HG03558 (cell line): ENCODE measurements around the gene RASA2.

Experiments used
- ATAC-seq: cut with Tn5 transposase; IDR thresholded peaks from one replicate; pipeline ENCODE4 v1.9.1; 2021; ENCODE audit warnings: moderate number of reproducible peaks; ENCODE audit not compliant: unreplicated experiment; ENCODE audit errors: extremely low read depth

The RASA2 gene

GRCh38 chr3:141629976-141630375, 143.1 kb downstream of the RASA2 start:
- no peak for ATAC-seq

GRCh38 chr3:141632779-141633374, 146.1 kb downstream of the RASA2 start:
- no peak for ATAC-seq

GRCh38 chr3:141642215-141642614, 155.4 kb downstream of the RASA2 start:
- no peak for ATAC-seq

- ATAC-seq: no peak
Measured at GRCh38 chr3:141643391-141643790, 156.6 kb downstream of the RASA2 start.

- no peak for ATAC-seq
Measured at GRCh38 chr3:141643796-141644195, 157.0 kb downstream of the RASA2 start.

DNA sequence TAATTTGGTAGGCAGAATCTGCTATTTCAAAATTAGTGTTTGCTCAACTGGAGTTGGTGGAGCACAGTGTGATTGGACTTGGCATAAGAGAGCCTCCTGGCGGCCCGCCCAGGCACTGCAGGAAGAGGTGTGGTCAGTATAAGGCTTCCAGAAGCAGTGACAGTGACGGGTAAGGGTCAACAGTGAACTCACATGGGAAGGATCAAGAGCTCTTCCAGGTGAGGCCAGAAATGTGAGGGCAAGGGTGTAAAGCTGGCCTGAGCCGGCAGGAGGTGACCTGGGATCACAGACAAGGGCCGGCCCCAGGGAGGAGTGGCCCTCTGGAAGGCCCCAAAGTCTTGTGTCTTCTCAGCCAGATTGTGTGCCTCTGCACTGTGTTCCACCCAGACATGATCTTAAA, 158.1 kb downstream of the RASA2 start:
- no peak for ATAC-seq

- ATAC-seq: no peak
Measured at GRCh38 chr3:141646760-141647561, 160.1 kb downstream of the RASA2 start.

DNA sequence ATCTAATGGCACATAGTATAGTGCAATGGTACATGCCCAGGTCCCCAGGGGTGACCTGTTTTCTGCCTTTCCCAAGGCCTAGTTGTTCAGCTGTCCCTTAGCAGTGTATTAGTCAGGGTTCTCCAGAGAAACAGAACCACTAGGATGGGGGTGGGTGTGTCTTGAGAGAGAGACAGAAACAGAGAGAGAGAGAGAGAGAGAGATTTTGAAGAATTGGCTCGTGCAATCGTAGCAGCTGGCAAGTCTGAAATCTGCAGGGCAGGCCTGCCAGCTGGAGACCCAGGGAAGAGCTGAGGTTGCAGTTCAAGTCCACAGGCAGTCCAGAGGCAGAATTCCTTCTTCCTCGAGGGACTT, 160.7 kb downstream of the RASA2 start:
- no peak for ATAC-seq

DNA sequence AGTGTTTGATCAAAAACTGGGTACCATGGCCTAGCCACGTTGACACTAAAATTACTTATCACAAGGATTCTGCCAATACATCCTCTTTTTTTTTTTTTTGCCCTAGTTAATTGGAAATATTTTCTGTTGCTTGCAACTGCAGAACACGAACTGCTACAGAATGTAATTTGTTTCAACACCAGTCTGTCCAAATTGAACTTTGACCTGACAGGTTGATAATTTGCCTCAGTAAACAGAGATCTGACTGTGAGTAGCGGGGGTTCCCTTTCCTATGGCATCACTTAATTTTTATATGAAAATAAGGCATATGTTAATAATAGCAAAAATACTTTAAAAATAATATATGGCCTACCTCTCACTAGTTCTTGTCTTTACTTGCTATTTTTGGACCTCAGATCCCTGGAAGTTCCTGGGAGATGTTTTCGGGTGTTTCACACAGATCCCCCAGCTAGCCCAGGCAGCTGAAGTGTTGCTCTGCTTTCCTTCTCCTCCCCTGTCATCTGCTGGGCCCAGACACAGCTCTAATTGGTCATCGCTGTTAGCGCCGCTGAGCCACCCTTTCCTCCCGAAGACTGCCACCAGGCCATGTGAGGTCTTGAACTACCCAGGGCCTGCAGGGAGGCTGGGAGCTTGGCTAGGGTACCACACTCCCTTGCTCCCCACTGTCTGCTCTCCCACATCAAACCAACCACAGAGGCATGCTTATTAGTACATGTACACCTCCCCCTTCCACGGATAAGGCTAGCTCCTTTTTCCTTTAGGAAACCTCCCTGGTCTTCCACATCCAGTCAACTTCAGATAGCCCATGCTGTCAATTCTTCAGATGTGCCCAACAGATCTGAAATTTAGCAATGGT, 161.5 kb downstream of the RASA2 start:
- ATAC-seq: no peak

DNA sequence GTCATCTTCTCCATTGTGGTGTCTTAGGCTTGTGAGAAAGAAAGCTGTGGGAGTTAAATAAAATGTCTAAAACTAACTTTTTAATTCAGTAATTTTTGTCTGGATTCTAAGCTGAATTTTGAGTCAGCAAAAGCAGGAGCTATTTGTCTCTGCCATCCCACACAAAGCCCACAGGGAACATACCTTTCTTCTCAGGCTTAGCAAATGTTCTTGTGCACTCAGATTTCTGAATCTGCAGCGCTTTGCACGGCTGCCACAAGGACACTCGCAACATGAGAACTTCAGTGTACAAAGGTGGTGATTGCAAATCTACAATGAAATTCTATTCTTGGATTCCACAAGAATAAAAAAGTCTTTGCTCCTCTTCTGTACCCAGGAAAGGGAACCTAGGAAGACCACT, 163.0 kb downstream of the RASA2 start:
- ATAC-seq: no peak

GRCh38 chr3:141650783-141651182, 164.0 kb downstream of the RASA2 start:
- no peak for ATAC-seq

GRCh38 chr3:141651409-141651808, 164.6 kb downstream of the RASA2 start:
- no peak for ATAC-seq

DNA sequence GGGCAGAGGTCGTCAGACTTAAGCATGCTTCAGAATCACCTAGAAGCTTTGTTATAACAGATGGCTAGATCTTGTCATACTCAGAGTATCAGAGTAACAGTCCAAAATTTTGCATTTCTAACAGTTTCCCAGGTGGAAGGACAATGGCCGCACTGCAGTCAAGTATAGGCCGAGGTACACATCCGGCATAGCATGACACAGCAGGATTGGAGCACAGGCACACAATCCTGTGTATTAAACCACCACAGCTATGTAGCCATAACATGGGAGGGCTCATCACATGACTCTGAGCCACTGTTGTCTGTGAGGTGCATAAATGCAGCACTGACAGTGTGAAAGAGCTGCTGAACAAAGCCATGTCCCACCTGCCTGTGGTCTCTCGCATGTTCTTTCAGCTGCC, 165.5 kb downstream of the RASA2 start:
- no peak for ATAC-seq

- no peak for ATAC-seq
Measured at GRCh38 chr3:141653847-141654246, 167.0 kb downstream of the RASA2 start.

- no peak for ATAC-seq
Measured at GRCh38 chr3:141655801-141656200, 169.0 kb downstream of the RASA2 start.

- no peak for ATAC-seq
Measured at GRCh38 chr3:141656771-141657170, 169.9 kb downstream of the RASA2 start.

DNA sequence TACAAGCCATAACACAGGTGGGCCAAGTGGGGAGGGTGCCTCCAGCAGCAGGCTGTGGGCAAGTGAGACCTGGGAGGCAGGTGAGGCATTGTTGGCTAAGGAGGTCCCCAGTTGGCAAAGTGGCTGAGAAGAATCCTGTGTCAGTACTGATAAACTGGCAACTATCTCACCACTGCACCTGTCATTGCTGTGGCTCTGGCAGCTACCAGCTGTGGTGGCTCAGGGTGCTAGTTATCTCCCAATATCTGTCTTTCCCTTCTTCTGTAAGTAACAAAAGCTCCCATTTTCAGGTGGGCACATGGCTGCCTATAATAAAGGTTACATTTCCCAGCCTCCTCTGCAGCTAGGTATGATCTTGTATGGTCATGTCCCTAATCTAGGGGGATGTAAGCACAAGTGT, 170.7 kb downstream of the RASA2 start:
- ATAC-seq: no peak

- ATAC-seq: no peak
Measured at GRCh38 chr3:141659821-141660613, 173.2 kb downstream of the RASA2 start.

DNA sequence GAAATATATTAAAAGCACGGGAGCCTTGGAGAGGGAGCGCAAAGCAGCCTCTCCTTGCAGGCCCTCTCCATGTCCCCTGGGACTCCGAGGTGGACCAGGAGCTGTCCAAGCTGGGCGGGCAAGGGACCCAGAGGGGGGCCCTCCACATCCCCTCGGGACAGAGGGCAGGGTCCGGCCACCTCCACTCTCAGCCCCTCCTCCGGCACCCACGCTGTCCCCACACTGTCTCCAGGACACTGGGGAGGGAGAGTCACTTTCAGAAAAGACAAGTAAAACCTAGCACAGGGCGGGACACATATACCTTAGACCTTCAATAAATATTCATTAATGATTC, 173.8 kb downstream of the RASA2 start:
- no peak for ATAC-seq
